LHCN-M2 (cell line): Measurements from ENCODE around the gene PHEX. TPM values are rescaled to one million over a fixed set of nuclear protein-coding genes. Genes with fewer than 3 reads are reported as not detected.

Experiments
- DNase-seq: peaks from one replicate; pipeline ENCODE4 v3.0.0-alpha.2; 2012; ENCODE audit warnings: low read depth
- total RNA-seq: library from RNA; depleted of rRNA; stranded (reverse); fragments of >200 nt; gene quantifications from 2 replicates; pipeline ENCODE4 v1.2.3, GENCODE V29; 2014

The PHEX gene
- total RNA-seq, 1 experiment from 2014 or later: 0.75 TPM

- DNase-seq: no peak
These were observed 116.4 kb downstream of the PHEX start for GRCh38 chrX:22148565-22148964.

GRCh38 chrX:22150371-22150770, 118.2 kb downstream of the PHEX start:
- DNase-seq: no peak

GRCh38 chrX:22155126-22155525, 123.0 kb downstream of the PHEX start:
- no peak for DNase-seq

GRCh38 chrX:22159071-22159470, 126.9 kb downstream of the PHEX start:
- DNase-seq: peak; percentile 59

GRCh38 chrX:22163326-22163725, 131.2 kb downstream of the PHEX start:
- no peak for DNase-seq

GRCh38 chrX:22164770-22165388, 132.8 kb downstream of the PHEX start:
- DNase-seq: peak; percentile 68

- peak; percentile 22 for DNase-seq
These were observed 133.8 kb downstream of the PHEX start for GRCh38 chrX:22165732-22166457.

- no peak for DNase-seq
These were observed 139.3 kb downstream of the PHEX start for GRCh38 chrX:22171287-22172060.

- no peak for DNase-seq
These were observed 141.8 kb downstream of the PHEX start for GRCh38 chrX:22173966-22174365.

- DNase-seq: no peak
These were observed 145.9 kb downstream of the PHEX start for GRCh38 chrX:22177950-22178515.

GRCh38 chrX:22184096-22184495, 152.0 kb downstream of the PHEX start:
- DNase-seq: no peak

GRCh38 chrX:22186165-22186564, 154.0 kb downstream of the PHEX start:
- DNase-seq: no peak

GRCh38 chrX:22192419-22193060, 160.4 kb downstream of the PHEX start:
- peak; percentile 55 for DNase-seq

- DNase-seq: no peak
These were observed 161.9 kb downstream of the PHEX start for GRCh38 chrX:22193851-22194659.

GRCh38 chrX:22194660-22194945, 162.5 kb downstream of the PHEX start:
- no peak for DNase-seq

- no peak for DNase-seq
These were observed 164.0 kb downstream of the PHEX start for GRCh38 chrX:22196149-22196548.

GRCh38 chrX:22202251-22202650, 170.1 kb downstream of the PHEX start:
- DNase-seq: no peak

- peak; percentile 44 for DNase-seq
These were observed 171.1 kb downstream of the PHEX start for GRCh38 chrX:22203186-22203585.

- DNase-seq: no peak
These were observed 174.7 kb downstream of the PHEX start for GRCh38 chrX:22206781-22207180.

GRCh38 chrX:22220941-22221340, 188.8 kb downstream of the PHEX start:
- peak; percentile 49 for DNase-seq

- DNase-seq: no peak
These were observed 202.3 kb downstream of the PHEX start for GRCh38 chrX:22234380-22234779.
